PC-3 (cell line): Measurements from ENCODE around the gene ZNF700. TPM values are rescaled to one million over a fixed set of nuclear protein-coding genes. Genes with fewer than 3 reads are reported as not detected.

Experiments
- ATAC-seq: fragments of 200-7000 bp; cut with Tn5 transposase; 2 replicates; pipeline ENCODE4 v1.9.1; 2020; ENCODE audit warnings: mild to moderate bottlenecking, moderate library complexity
- BruUV-seq: library from RNA; stranded (reverse); fragments of 400-500 nt; replicated peaks from 2 replicates; lab custom pipeline; 2021; lab: Mats Ljungman, UMichigan
- CTCF ChIA-PET: fragments of 300-600 bp; sonication (Branson Sonifier 250); formaldehyde crosslinking; loops from one replicate; lab custom pipeline; 2022; ENCODE audit warnings: antibody characterized with exemption; lab: Charles Lee
- POLR2A ChIA-PET: fragments of 300-600 bp; sonication (Branson Sonifier 250); formaldehyde crosslinking; loops from one replicate; lab custom pipeline; 2022; ENCODE audit warnings: antibody characterized with exemption; ENCODE audit not compliant: unreplicated experiment; lab: Charles Lee
- DNase-seq: peaks from one replicate; pipeline ENCODE4 v3.0.0-alpha.2; 2015
- H2AFZ ChIP-seq: fragments of 300-600 bp; sonication (generic); 2 replicates; pipeline ENCODE4 v1.6.0; 2016; ENCODE audit warnings: antibody characterized with exemption, low read length
- H3F3A ChIP-seq: fragments of 300-600 bp; sonication (generic); one replicate; pipeline ENCODE4 v1.6.0; 2017; ENCODE audit warnings: antibody characterized with exemption, low read length, control low read depth, mild to moderate bottlenecking; ENCODE audit not compliant: unreplicated experiment
- H3K27ac ChIP-seq: fragments of 300-600 bp; sonication (generic); 2 replicates; pipeline ENCODE4 v1.5.1; 2016; ENCODE audit warnings: mild to moderate bottlenecking, low read length
- H3K27me3 ChIP-seq: fragments of 300-600 bp; sonication (generic); 2 replicates; pipeline ENCODE4 v1.6.1; 2016; ENCODE audit warnings: low read length, mixed read lengths
- H3K36me3 ChIP-seq: fragments of 300-600 bp; sonication (generic); 2 replicates; pipeline ENCODE4 v1.6.1; 2016; ENCODE audit warnings: low read depth, mixed run types, low read length, mixed read lengths
- H3K4me1 ChIP-seq: fragments of 300-600 bp; sonication (generic); 2 replicates; pipeline ENCODE4 v1.5.1; 2016; ENCODE audit warnings: low read length; ENCODE audit not compliant: insufficient read depth
- H3K4me2 ChIP-seq: fragments of 300-600 bp; sonication (generic); 2 replicates; pipeline ENCODE4 v1.6.0; 2016; ENCODE audit warnings: low read length
- H3K4me3 ChIP-seq: fragments of 300-600 bp; sonication (generic); 2 replicates; pipeline ENCODE4 v1.5.1; 2016; ENCODE audit warnings: mild to moderate bottlenecking, low read length, mixed read lengths
- H3K79me2 ChIP-seq: fragments of 300-600 bp; sonication (generic); 2 replicates; pipeline ENCODE4 v1.6.1; 2017; ENCODE audit warnings: low read length, mixed read lengths
- H3K9ac ChIP-seq: fragments of 300-600 bp; sonication (generic); 2 replicates; pipeline ENCODE4 v1.6.0; 2016; ENCODE audit warnings: mild to moderate bottlenecking, low read length
- H3K9me2 ChIP-seq: fragments of 300-600 bp; sonication (generic); replicated peaks from 2 replicates; pipeline ENCODE4 v1.6.1; 2016; ENCODE audit warnings: mixed run types, low read length, mixed read lengths
- H3K9me3 ChIP-seq: fragments of 300-600 bp; sonication (generic); 2 replicates; pipeline ENCODE4 v1.6.1; 2016; ENCODE audit warnings: low read length, mixed read lengths
- H4K20me1 ChIP-seq: fragments of 300-600 bp; sonication (generic); 2 replicates; pipeline ENCODE4 v1.6.1; 2016; ENCODE audit warnings: low read length, mixed read lengths
- EZH2 ChIP-seq: fragments of 300-600 bp; sonication (generic); IDR thresholded peaks from one replicate; pipeline ENCODE4 v1.6.1; 2017; ENCODE audit warnings: antibody characterized with exemption, mild to moderate bottlenecking, low read length; ENCODE audit not compliant: unreplicated experiment
- EZH2phosphoT487 ChIP-seq: fragments of 300-600 bp; sonication (generic); IDR thresholded peaks from 2 replicates; pipeline ENCODE4 v1.6.1; 2018; ENCODE audit warnings: mild to moderate bottlenecking, antibody characterized with exemption, low read length, borderline replicate concordance
- intact Hi-C: fragments of 100-400 bp; cut with micrococcal nuclease; formaldehyde crosslinking; loops from 2 replicates; pipeline ENCODE4 v1.9.0; 2023
- total RNA-seq: library from RNA; depleted of rRNA; stranded (reverse); fragments of >200 nt; gene quantifications from 2 replicates; pipeline ENCODE4 v1.2.3, GENCODE V29; 2014
- TF ChIP-seq, protein P1 (sequence below): fragments of 300-600 bp; sonication (generic); conservative IDR thresholded peaks from 2 replicates; pipeline ENCODE4 v1.5.1; 2017; ENCODE audit warnings: antibody characterized with exemption, low read depth, mild to moderate bottlenecking, low read length

Gene ZNF700
- total RNA-seq, 1 experiment from 2014 or later, result 9.5 TPM

DNA sequence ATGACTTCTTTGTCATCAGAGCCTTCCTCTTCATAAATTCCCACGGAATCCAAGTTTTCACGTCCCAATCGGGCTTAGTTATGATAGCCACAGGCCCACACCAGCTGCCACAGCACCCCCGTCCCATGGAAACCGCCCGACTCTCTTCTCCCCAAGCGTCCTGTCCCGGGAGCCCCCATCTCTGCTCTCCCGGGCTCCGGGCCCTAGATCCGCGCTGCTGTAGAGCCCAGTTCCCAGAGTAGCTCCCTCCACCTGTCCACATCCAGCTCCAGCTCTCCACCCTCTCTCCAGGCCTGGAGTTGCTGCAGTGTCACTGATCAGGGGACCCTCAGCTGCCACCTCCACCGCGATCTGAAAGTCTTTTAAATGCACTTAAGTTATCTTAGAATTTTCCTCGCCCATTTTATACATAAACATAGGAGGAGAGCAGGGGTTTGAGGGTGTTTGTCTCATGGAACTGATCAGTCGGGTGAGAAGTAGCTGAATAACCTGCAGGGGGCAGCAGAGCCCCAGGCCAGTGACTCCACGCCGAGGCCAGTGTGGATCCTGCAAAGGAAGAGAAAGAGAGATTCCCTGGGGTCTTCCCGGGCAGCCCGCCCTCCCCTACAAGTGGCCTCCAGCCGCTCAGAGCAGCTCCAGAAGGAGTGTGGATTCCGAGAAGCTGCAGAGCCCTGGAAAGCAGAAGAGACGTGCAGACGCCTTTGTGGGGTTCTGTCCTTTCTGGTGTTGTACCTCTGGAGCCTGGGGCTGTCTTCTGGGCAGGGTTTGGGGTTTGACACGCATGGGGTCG, 38.9 kb downstream of the ZNF700 start:
- no peak overlapping the region for H3K9ac ChIP-seq
- no peaks in the 10 kb centered on the region for H3K4me1 ChIP-seq
- H3K79me2 ChIP-seq, result no peaks in the 10 kb centered on the region
- no peaks in the 10 kb centered on the region for H3K9me2 ChIP-seq
- ATAC-seq, result peak; percentile 61
- intact Hi-C loops, result loop anchor here (1.0 to 2.0 kb wide), 4 partner anchors 25 to 178 kb away; partner anchors contain the start of gene ZNF700
- H4K20me1 ChIP-seq, result no peaks in the 10 kb centered on the region
- ChIA-PET POLR2A (no interaction called here), CTCF (interaction anchor here (0.7 to 1.0 kb wide), 4 partner anchors 25 to 96 kb away, joined by 3 to 7 read pairs (median 6); partner anchors contain the start of gene ZNF700)
- no TSS peak for BruUV-seq
- peak; percentile 57 for DNase-seq
- peaks cover 11% of the 10 kb centered on the region; the same call in 1 of the 2 replicates for H3K36me3 ChIP-seq
- TF ChIP-seq, protein P1, sequence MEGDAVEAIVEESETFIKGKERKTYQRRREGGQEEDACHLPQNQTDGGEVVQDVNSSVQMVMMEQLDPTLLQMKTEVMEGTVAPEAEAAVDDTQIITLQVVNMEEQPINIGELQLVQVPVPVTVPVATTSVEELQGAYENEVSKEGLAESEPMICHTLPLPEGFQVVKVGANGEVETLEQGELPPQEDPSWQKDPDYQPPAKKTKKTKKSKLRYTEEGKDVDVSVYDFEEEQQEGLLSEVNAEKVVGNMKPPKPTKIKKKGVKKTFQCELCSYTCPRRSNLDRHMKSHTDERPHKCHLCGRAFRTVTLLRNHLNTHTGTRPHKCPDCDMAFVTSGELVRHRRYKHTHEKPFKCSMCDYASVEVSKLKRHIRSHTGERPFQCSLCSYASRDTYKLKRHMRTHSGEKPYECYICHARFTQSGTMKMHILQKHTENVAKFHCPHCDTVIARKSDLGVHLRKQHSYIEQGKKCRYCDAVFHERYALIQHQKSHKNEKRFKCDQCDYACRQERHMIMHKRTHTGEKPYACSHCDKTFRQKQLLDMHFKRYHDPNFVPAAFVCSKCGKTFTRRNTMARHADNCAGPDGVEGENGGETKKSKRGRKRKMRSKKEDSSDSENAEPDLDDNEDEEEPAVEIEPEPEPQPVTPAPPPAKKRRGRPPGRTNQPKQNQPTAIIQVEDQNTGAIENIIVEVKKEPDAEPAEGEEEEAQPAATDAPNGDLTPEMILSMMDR, result peak; percentile 70
- TF ChIP-seq EZH2phosphoT487, result no peak
- H3K27me3 ChIP-seq, result no peaks in the 10 kb centered on the region
- no peak overlapping the region for H3K4me3 ChIP-seq
- H3K4me2 ChIP-seq, result no peak overlapping the region
- no peaks in the 10 kb centered on the region for H3F3A ChIP-seq
- 0 out of 2 replicates have a peak overlapping the region, but pooled peaks have one; percentile 88 for H2AFZ ChIP-seq
- no peak overlapping the region for H3K27ac ChIP-seq
- H3K9me3 ChIP-seq, result peaks cover 13% of the 10 kb centered on the region

DNA sequence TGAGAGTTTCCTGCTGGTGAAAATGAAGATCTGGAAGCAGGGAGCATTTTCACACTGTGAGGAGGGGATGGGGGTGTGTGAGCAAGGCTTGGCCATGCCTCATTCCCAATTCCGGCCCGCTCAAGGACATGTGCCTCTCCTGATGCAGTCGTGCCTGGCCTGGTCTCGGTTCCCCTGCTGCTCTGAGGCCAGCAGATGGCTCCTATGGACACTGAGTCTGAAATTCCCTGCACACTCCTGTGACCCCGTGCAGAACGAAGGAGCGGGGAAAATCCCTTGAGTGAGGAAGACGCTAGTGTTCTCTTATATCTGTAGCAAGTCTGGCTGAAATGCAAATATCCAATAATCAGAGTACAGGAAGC, 39.6 kb downstream of the ZNF700 start:
- peak overlapping the region; percentile 68 for H3K4me3 ChIP-seq
- BruUV-seq, result no TSS peak
- no peak overlapping the region for H3K27ac ChIP-seq
- H3K36me3 ChIP-seq, result peaks cover 9% of the 10 kb centered on the region; the same call in 1 of the 2 replicates
- DNase-seq (no peak), ATAC-seq (peak; percentile 72)
- H3K79me2 ChIP-seq, result no peaks in the 10 kb centered on the region
- H3K4me2 ChIP-seq, result peak overlapping the region; percentile 75
- no peaks in the 10 kb centered on the region for H3F3A ChIP-seq
- intact Hi-C loops, result loop anchor here (1.0 to 2.0 kb wide), 4 partner anchors 24 to 177 kb away; partner anchors contain the start of gene ZNF700
- H3K27me3 ChIP-seq, result no peaks in the 10 kb centered on the region
- no peaks in the 10 kb centered on the region for H3K4me1 ChIP-seq
- H3K9ac ChIP-seq, result no peak overlapping the region
- CTCF ChIA-PET, result interaction anchor here (0.6 to 1.0 kb wide), 5 partner anchors 24 to 167 kb away, joined by 3 to 7 read pairs (median 5); partner anchors contain the start of gene ZNF700
- H2AFZ ChIP-seq, result peak overlapping the region; percentile 88; the same call in 1 of the 2 replicates
- POLR2A ChIA-PET, result interaction anchor here (0.6 kb wide), 1 partner anchor 21 kb away, joined by 13 read pairs; no protein-coding TSS in a partner anchor
- H4K20me1 ChIP-seq, result no peaks in the 10 kb centered on the region
- TF ChIP-seq EZH2phosphoT487, result no peak
- TF ChIP-seq EZH2, result no peak
- TF ChIP-seq, protein P1, result no peak
- H3K9me2 ChIP-seq, result no peaks in the 10 kb centered on the region
- peaks cover 9% of the 10 kb centered on the region for H3K9me3 ChIP-seq
